Endothelial cell of umbilical vein (primary cell): ENCODE measurements around the gene ZNF132. TPM values are rescaled to one million over a fixed set of nuclear protein-coding genes. Genes with fewer than 3 reads are reported as not detected.

Experiments used
- BruUV-seq: library from RNA; stranded (reverse); fragments of 400-500 nt; replicated peaks from 2 replicates; lab custom pipeline; 2021; lab: Mats Ljungman, UMichigan
- CTCF ChIA-PET: fragments of 300-600, 350-600 bp; sonication (Branson Sonifier 250); formaldehyde crosslinking; loops from one replicate; lab custom pipeline; 2021; ENCODE audit warnings: antibody characterized with exemption, inconsistent platforms; lab: Charles Lee
- POLR2A ChIA-PET: fragments of 300-600, 350-600 bp; sonication (Branson Sonifier 250); formaldehyde crosslinking; loops from one replicate; lab custom pipeline; 2021; ENCODE audit warnings: antibody characterized with exemption, inconsistent platforms; lab: Charles Lee
- DNase-seq: peaks from one replicate; pipeline ENCODE4 v3.0.0-alpha.2; 2011; ENCODE audit warnings: low read depth, low spot score
- FAIRE-seq: peaks from 2 replicates; lab custom pipeline; 2011; peaks lifted over from hg19 to GRCh38; lab: Jason Lieb, UNC
- H2AFZ ChIP-seq: 2 replicates; pipeline ENCODE4 v1.6.0; 2012; ENCODE audit warnings: low read depth, low read length, control low read depth, inconsistent platforms
- H3K27ac ChIP-seq: 2 replicates; pipeline ENCODE4 v1.5.1; 2011; ENCODE audit warnings: low read depth, mild to moderate bottlenecking, control low read depth, low read length, moderate library complexity; ENCODE audit not compliant: insufficient read depth
- H3K27me3 ChIP-seq, 2 experiments: 2 replicates each; pipeline versions ENCODE4 v1.6.0 to v1.6.1; 2011; ENCODE audit warnings: low read length in 2 of 2, mixed read lengths in 1 of 2; ENCODE audit not compliant: control insufficient read depth in 2 of 2, insufficient read depth in 2 of 2
- H3K36me3 ChIP-seq, 2 experiments: 2 replicates in 1 of 2; 3 replicates in 1 of 2; pipeline ENCODE4 v1.5.1; 2011; ENCODE audit warnings: low read length in 2 of 2, mild to moderate bottlenecking in 1 of 2, moderate library complexity in 1 of 2; ENCODE audit not compliant: control insufficient read depth in 2 of 2, insufficient read depth in 2 of 2; ENCODE audit errors: extremely low read depth in 1 of 2
- H3K4me1 ChIP-seq: 3 replicates; pipeline ENCODE4 v1.5.1; 2011; ENCODE audit warnings: mild to moderate bottlenecking, low read length; ENCODE audit not compliant: control insufficient read depth, insufficient read depth; ENCODE audit errors: extremely low read depth
- H3K4me2 ChIP-seq: 2 replicates; pipeline ENCODE4 v1.6.1; 2011; ENCODE audit warnings: low read length, control low read depth, mixed read lengths; ENCODE audit not compliant: insufficient read depth
- H3K4me3 ChIP-seq, 3 experiments: fragments of 200-600 bp in 1 of 3; sonication (generic), shearing (Covaris generic) in 1 of 3; replicated peaks in 1 of 3; 2 replicates each; pipeline ENCODE4 v1.5.1; 2011 to 2016; ENCODE audit warnings: control low read depth in 3 of 3, low read length in 3 of 3, mild to moderate bottlenecking in 2 of 3, inconsistent platforms in 1 of 3, low read depth in 1 of 3, moderate library complexity in 1 of 3; ENCODE audit not compliant: insufficient read depth in 1 of 3
- H3K79me2 ChIP-seq: 2 replicates; pipeline ENCODE4 v1.6.0; 2012; ENCODE audit warnings: low read length, inconsistent platforms; ENCODE audit not compliant: control insufficient read depth, insufficient read depth
- H3K9ac ChIP-seq: replicated peaks from 2 replicates; pipeline ENCODE3; 2011; ENCODE audit warnings: low read length, control low read depth; ENCODE audit not compliant: insufficient read depth; ENCODE audit errors: extremely low read depth
- H3K9me1 ChIP-seq: replicated peaks from 3 replicates; pipeline ENCODE4 v1.6.0; 2011; ENCODE audit warnings: mild to moderate bottlenecking, low read length; ENCODE audit not compliant: control insufficient read depth, insufficient read depth; ENCODE audit errors: extremely low read depth
- H3K9me3 ChIP-seq: replicated peaks from 2 replicates; pipeline ENCODE4 v1.5.1; 2012; ENCODE audit warnings: low read length, inconsistent platforms; ENCODE audit not compliant: control insufficient read depth, insufficient read depth
- H4K20me1 ChIP-seq: replicated peaks from 2 replicates; pipeline ENCODE3; 2011; ENCODE audit warnings: mild to moderate bottlenecking, low read length; ENCODE audit not compliant: control insufficient read depth, insufficient read depth; ENCODE audit errors: extremely low read depth
- EZH2 ChIP-seq: IDR thresholded peaks from 2 replicates; pipeline ENCODE4 v1.6.1; 2012; ENCODE audit warnings: borderline replicate concordance, low read depth, mild to moderate bottlenecking, moderate library complexity, low read length, inconsistent platforms; ENCODE audit not compliant: severe bottlenecking
- FOS ChIP-seq: IDR thresholded peaks from 2 replicates; pipeline ENCODE4 v1.6.1; 2011; ENCODE audit warnings: mild to moderate bottlenecking, low read length, moderate library complexity, borderline replicate concordance; ENCODE audit not compliant: insufficient read depth
- GATA2 ChIP-seq: IDR thresholded peaks from 2 replicates; pipeline ENCODE4 v1.7.0; 2011; ENCODE audit warnings: low read depth, mild to moderate bottlenecking, moderate library complexity, mixed read lengths, low read length; ENCODE audit not compliant: insufficient read length, insufficient read depth
- JUN ChIP-seq: IDR thresholded peaks from 2 replicates; pipeline ENCODE4 v1.6.1; 2011; ENCODE audit warnings: borderline replicate concordance, low read depth; ENCODE audit not compliant: insufficient read length, insufficient read depth
- MYC ChIP-seq: IDR thresholded peaks from one replicate; pipeline ENCODE4 v1.6.1; 2011; ENCODE audit warnings: mild to moderate bottlenecking, low read depth, low read length
- POLR2A ChIP-seq: IDR thresholded peaks from 2 replicates; pipeline ENCODE4 v1.6.1; 2012; ENCODE audit warnings: low read depth, mild to moderate bottlenecking, control low read depth, low read length
- POLR2AphosphoS5 ChIP-seq: IDR thresholded peaks from 2 replicates; pipeline ENCODE4 v1.6.1; 2012; ENCODE audit warnings: low read depth, mild to moderate bottlenecking, control low read depth, low read length, moderate library complexity; ENCODE audit not compliant: insufficient read depth
- dilution Hi-C: fragments of 300-500 bp; cut with MboI; formaldehyde crosslinking; loops from one replicate; pipeline ENCODE4 v1.15.0; 2019; ENCODE audit warnings: low sequenced_read_pairs; ENCODE audit not compliant: extremely low pct_ligation_motif_present
- intact Hi-C: fragments of 100-400 bp; cut with micrococcal nuclease; formaldehyde crosslinking; loops from one replicate; pipeline ENCODE4 v1.10.0; 2022
- polyA plus RNA-seq, 4 experiments: library from polyadenylated mRNA; depleted of rRNA in 3 of 4; stranded (reverse) in 3 of 4; unstranded in 1 of 4; fragments of >200 nt; gene quantifications; 2 replicates each; pipeline versions ENCODE4 v1.2.1 to v1.2.3, GENCODE V29; 2011 to 2012; ENCODE audit warnings: missing spikeins in 1 of 4
- total RNA-seq: library from RNA; stranded (reverse); gene quantifications from 2 replicates; pipeline ENCODE4 v1.2.3, GENCODE V29; 2021
- TF ChIP-seq, protein P1 (sequence below): IDR thresholded peaks from 2 replicates; pipeline ENCODE4 v1.6.1; 2011; ENCODE audit not compliant: insufficient read depth, insufficient read length
- TF ChIP-seq, protein P2 (sequence below), 2 donors: IDR thresholded peaks; 1 replicate in 1 of 2; 2 replicates in 1 of 2; pipeline ENCODE4 v1.5.1; 2011; ENCODE audit warnings: low read length in 2 of 2, mild to moderate bottlenecking in 2 of 2, moderate library complexity in 2 of 2, control low read depth in 1 of 2, inconsistent platforms in 1 of 2, low read depth in 1 of 2; ENCODE audit not compliant: insufficient read depth in 1 of 2; ENCODE audit errors: extremely low read depth in 1 of 2

The ZNF132 gene
- total and polyA plus RNA-seq, 2 donors (not counting 3 experiments of a cell fraction or from before 2014, with no cell fraction given), result 0.54 to 4.2 TPM

- Histone ChIP-seq H3K79me2 (peaks cover 36% of the 10 kb centered on the region), H3K36me3 (peaks cover 5 to 6% of the 10 kb centered on the region in 2 experiments), H4K20me1 (peaks cover 2% of the 10 kb centered on the region), H3K27ac (no peak overlapping the region), H3K9me3 (no peaks in the 10 kb centered on the region), H2AFZ (no peak overlapping the region), H3K4me2 (peak overlapping the region; percentile 74), H3K4me3 (peak overlapping the region; percentile 67 to 93 (median 75)), H3K27me3 (no peaks in the 10 kb centered on the region), H3K9ac (peak overlapping the region; percentile 91), H3K4me1 (peaks cover 17% of the 10 kb centered on the region), H3K9me1 (no peaks in the 10 kb centered on the region)
- intact Hi-C loops (no loop called here), dilution Hi-C loops (no loop called here)
- TF ChIP-seq POLR2AphosphoS5 (no peak), POLR2A (no peak), GATA2 (no peak), FOS (no peak), EZH2 (no peak), MYC (no peak), JUN (no peak)
- TF ChIP-seq, protein P1, sequence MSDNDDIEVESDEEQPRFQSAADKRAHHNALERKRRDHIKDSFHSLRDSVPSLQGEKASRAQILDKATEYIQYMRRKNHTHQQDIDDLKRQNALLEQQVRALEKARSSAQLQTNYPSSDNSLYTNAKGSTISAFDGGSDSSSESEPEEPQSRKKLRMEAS, result no peak
- TF ChIP-seq, protein P2, sequence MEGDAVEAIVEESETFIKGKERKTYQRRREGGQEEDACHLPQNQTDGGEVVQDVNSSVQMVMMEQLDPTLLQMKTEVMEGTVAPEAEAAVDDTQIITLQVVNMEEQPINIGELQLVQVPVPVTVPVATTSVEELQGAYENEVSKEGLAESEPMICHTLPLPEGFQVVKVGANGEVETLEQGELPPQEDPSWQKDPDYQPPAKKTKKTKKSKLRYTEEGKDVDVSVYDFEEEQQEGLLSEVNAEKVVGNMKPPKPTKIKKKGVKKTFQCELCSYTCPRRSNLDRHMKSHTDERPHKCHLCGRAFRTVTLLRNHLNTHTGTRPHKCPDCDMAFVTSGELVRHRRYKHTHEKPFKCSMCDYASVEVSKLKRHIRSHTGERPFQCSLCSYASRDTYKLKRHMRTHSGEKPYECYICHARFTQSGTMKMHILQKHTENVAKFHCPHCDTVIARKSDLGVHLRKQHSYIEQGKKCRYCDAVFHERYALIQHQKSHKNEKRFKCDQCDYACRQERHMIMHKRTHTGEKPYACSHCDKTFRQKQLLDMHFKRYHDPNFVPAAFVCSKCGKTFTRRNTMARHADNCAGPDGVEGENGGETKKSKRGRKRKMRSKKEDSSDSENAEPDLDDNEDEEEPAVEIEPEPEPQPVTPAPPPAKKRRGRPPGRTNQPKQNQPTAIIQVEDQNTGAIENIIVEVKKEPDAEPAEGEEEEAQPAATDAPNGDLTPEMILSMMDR (IDR thresholded peaks at IDR 0.05; ENCODE audit: extremely low read depth in 1 of 2, insufficient read depth in 1 of 2, low read depth in 1 of 2, low read length in 2 of 2), result no peak
- CTCF ChIA-PET, result no interaction called here
- POLR2A ChIA-PET, result no interaction called here
- no TSS peak for BruUV-seq
- FAIRE-seq (no peak), DNase-seq (no peak)
Observed at GRCh38 chr19:58388175-58388526, 51.8 kb downstream of the ZNF132 start.
